ENCODE measurements around the gene MED13L.

DNA sequence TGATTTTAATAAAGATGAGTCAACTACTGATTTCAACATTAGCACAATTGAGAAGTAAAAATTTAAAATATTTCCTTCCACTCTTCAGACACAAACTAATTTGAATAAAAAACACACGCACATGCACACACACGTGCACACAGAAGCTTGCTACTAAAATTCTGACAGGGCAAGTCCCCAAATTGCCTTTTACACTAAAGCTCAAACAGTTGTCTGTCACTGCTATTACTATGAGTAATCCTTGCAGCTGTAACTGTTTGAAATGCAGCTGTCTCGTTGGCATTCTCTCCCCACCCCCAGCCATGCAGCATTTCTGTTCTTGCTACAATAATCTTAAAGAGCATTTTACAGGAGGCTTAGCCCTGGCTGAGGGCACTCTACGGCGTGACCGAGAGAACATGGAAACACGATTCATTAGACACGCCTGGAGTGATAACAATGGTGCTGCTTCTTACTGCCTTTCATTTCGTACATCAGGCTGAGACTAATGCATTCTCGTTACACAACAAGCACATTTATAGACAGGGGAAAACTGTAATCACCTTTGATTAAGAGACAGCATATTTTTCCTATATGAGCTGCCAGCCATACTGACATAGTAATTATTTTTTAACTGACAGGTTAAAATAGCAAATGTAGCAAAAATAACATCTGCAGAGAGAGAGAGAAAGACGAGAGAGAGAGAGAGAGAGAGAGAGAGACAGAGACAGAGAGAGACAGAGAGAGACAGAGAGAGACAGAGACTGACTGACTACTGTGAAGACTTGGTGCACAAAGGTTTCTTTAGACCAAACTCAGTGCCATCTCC, 153.8 kb downstream of the MED13L start:
- TF ChIP-seq, protein P1, sequence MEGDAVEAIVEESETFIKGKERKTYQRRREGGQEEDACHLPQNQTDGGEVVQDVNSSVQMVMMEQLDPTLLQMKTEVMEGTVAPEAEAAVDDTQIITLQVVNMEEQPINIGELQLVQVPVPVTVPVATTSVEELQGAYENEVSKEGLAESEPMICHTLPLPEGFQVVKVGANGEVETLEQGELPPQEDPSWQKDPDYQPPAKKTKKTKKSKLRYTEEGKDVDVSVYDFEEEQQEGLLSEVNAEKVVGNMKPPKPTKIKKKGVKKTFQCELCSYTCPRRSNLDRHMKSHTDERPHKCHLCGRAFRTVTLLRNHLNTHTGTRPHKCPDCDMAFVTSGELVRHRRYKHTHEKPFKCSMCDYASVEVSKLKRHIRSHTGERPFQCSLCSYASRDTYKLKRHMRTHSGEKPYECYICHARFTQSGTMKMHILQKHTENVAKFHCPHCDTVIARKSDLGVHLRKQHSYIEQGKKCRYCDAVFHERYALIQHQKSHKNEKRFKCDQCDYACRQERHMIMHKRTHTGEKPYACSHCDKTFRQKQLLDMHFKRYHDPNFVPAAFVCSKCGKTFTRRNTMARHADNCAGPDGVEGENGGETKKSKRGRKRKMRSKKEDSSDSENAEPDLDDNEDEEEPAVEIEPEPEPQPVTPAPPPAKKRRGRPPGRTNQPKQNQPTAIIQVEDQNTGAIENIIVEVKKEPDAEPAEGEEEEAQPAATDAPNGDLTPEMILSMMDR (IDR thresholded peaks at IDR 0.05): no peak
- no peak for TF ChIP-seq POLR2A (IDR thresholded peaks at IDR 0.05)

Measured in thyroid gland (tissue), 4 donors.